ENCODE measurements around the gene AHNAK. TPM values are rescaled to one million over a fixed set of nuclear protein-coding genes. Genes with fewer than 3 reads are reported as not detected.
A peak's percentile ranks its signal among the peaks of the same experiment; 100 is the strongest.

The AHNAK gene
- total RNA-seq, 1 experiment from 2014 or later, result 73.0 TPM

DNA sequence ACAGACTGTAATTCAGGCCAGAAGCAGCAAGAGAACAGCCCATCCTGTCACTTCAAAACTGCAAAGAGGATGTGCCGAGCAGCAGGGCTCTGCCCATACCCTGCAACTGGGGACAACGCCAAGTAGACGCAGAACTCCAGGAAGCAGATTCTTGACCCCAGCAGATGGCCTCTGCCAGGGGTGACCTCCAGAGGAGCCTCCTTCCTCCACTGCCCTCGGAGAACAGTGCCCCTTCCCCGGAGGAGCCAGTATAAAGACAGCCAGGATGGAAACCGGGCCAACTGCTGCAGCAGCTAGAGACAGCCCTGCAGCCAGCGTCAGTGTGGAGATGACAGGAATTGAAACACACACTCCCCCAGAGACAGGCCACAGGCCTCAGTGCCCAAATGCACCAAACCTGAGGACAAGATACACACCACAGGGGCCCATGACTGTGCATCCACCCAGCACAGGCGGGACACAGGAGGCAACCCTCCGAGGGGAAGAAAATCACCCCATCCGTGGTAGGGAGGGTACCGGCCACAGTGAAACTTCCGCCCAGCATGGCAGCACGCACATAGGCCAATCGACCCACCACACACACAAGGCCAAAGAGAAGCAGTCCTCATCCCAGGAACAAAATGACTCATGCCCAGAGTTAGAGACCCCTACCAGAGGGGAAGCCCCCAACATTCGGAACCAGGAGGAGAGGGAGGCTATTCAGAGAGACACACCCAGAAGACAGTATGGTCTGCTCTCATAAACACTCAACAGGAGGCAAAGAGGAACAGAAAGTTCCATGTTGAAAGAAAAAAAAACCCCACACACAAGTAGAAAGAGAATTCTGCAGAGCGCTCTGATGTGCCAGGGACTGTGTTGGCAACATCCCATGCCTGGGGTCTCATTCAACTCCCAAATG, 5.6 kb downstream of the AHNAK start:
- Histone ChIP-seq H3K9me3 (ENCODE audit: low read depth, low read length, poor library complexity, severe bottlenecking) (no peaks in the 10 kb centered on the region), H3K36me3 (ENCODE audit: insufficient read depth, low read length, poor library complexity, severe bottlenecking) (no peaks in the 10 kb centered on the region), H3K27me3 (replicated peaks; ENCODE audit: insufficient read depth, low read depth, low read length, poor library complexity) (no peaks in the 10 kb centered on the region), H3K4me3 (ENCODE audit: low read depth, low read length, poor library complexity, severe bottlenecking) (no peak overlapping the region), H3K4me1 (ENCODE audit: insufficient read depth, low read length, poor library complexity, severe bottlenecking) (peaks cover 58% of the 10 kb centered on the region), H3K27ac (ENCODE audit: low read depth, low read length, poor library complexity, severe bottlenecking) (no peak overlapping the region)
- no peak for DNase-seq (ENCODE audit: low spot score)
- intact Hi-C loops (cut with micrococcal nuclease; ENCODE audit: unreplicated experiment), result loop anchor here (10.0 kb wide), 1 partner anchor 146 kb away; no protein-coding TSS in a partner anchor
- TF ChIP-seq, protein P1, sequence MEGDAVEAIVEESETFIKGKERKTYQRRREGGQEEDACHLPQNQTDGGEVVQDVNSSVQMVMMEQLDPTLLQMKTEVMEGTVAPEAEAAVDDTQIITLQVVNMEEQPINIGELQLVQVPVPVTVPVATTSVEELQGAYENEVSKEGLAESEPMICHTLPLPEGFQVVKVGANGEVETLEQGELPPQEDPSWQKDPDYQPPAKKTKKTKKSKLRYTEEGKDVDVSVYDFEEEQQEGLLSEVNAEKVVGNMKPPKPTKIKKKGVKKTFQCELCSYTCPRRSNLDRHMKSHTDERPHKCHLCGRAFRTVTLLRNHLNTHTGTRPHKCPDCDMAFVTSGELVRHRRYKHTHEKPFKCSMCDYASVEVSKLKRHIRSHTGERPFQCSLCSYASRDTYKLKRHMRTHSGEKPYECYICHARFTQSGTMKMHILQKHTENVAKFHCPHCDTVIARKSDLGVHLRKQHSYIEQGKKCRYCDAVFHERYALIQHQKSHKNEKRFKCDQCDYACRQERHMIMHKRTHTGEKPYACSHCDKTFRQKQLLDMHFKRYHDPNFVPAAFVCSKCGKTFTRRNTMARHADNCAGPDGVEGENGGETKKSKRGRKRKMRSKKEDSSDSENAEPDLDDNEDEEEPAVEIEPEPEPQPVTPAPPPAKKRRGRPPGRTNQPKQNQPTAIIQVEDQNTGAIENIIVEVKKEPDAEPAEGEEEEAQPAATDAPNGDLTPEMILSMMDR (conservative IDR thresholded peaks at IDR 0.05; ENCODE audit: low read depth, low read length), result no peak
- no peak for TF ChIP-seq EZH2 (IDR thresholded peaks at IDR 0.05; ENCODE audit: borderline replicate concordance, low read depth, low read length, poor library complexity, severe bottlenecking)
- POLR2A ChIA-PET (ENCODE audit: low non-redundant PET), result no interaction called here
- CTCF ChIA-PET, result interaction anchor here (0.6 to 5.0 kb wide), 3 partner anchors 116 to 1167 kb away, joined by 6 to 71 read pairs (median 10); no protein-coding TSS in a partner anchor
- no TSS peak for BruUV-seq (replicated peaks)

DNA sequence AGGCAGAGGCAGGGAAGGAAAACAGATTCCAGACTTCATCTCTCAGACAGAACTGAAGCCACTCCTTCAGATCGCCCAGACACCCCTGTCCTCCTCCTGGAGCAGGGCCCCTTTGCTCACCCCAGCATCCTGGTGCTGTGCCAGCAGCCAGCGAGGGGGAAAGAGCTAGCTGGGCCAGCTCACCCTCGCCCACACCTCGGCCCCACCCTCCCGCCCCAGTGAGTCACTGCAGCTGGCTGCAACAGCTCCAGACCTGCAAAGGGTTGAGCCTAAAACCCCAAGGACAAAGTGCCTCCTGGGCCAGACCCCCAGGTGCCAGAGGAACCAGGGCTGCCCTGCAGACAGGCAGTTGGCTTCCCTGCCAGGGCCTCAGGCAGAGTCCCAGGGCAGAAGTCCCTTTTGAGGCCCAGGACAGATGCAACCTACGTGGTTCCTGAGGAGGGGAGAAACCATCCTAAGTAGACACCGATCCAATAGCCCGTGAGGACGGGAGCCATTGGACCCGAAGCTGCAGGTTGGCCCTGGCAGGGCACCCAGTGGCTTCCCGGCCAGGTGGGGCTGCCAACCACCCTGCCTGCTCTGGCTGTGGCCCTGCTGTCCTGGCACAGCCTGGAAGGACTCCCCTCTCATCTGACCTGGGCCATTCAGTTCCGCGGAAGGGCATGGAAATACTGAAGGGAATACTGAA, 7.2 kb downstream of the AHNAK start:
- peaks cover 56% of the 10 kb centered on the region for H3K4me1 ChIP-seq (ENCODE audit: insufficient read depth, low read length, poor library complexity, severe bottlenecking)
- DNase-seq (ENCODE audit: low spot score), result peak; percentile 82
- no peaks in the 10 kb centered on the region for H3K27me3 ChIP-seq (replicated peaks; ENCODE audit: insufficient read depth, low read depth, low read length, poor library complexity)
- H3K4me3 ChIP-seq (ENCODE audit: low read depth, low read length, poor library complexity, severe bottlenecking), result no peak overlapping the region
- TF ChIP-seq, protein P1 (conservative IDR thresholded peaks at IDR 0.05; ENCODE audit: low read depth, low read length), result no peak
- TF ChIP-seq EZH2 (IDR thresholded peaks at IDR 0.05; ENCODE audit: borderline replicate concordance, low read depth, low read length, poor library complexity, severe bottlenecking), result no peak
- ChIA-PET POLR2A (ENCODE audit: low non-redundant PET) (no interaction called here), CTCF (interaction anchor here (2.9 kb wide), 1 partner anchor 115 kb away, joined by 10 read pairs; no protein-coding TSS in a partner anchor)
- H3K36me3 ChIP-seq (ENCODE audit: insufficient read depth, low read length, poor library complexity, severe bottlenecking), result peaks cover 8% of the 10 kb centered on the region
- intact Hi-C loops (cut with micrococcal nuclease; ENCODE audit: unreplicated experiment), result no loop called here
- no TSS peak for BruUV-seq (replicated peaks)
- H3K9me3 ChIP-seq (ENCODE audit: low read depth, low read length, poor library complexity, severe bottlenecking), result no peaks in the 10 kb centered on the region
- peak overlapping the region; percentile 22 for H3K27ac ChIP-seq (ENCODE audit: low read depth, low read length, poor library complexity, severe bottlenecking)

GRCh38 chr11:62538470-62539237, 8.0 kb downstream of the AHNAK start:
- Histone ChIP-seq H3K4me1 (ENCODE audit: insufficient read depth, low read length, poor library complexity, severe bottlenecking) (peaks cover 48% of the 10 kb centered on the region), H3K9me3 (ENCODE audit: low read depth, low read length, poor library complexity, severe bottlenecking) (no peaks in the 10 kb centered on the region), H3K36me3 (ENCODE audit: insufficient read depth, low read length, poor library complexity, severe bottlenecking) (peaks cover 15% of the 10 kb centered on the region), H3K4me3 (ENCODE audit: low read depth, low read length, poor library complexity, severe bottlenecking) (no peak overlapping the region), H3K27ac (ENCODE audit: low read depth, low read length, poor library complexity, severe bottlenecking) (no peak overlapping the region), H3K27me3 (replicated peaks; ENCODE audit: insufficient read depth, low read depth, low read length, poor library complexity) (no peaks in the 10 kb centered on the region)
- DNase-seq (ENCODE audit: low spot score), result no peak
- intact Hi-C loops (cut with micrococcal nuclease; ENCODE audit: unreplicated experiment), result no loop called here
- ChIA-PET POLR2A (ENCODE audit: low non-redundant PET) (no interaction called here), CTCF (interaction anchor here (2.9 kb wide), 1 partner anchor 114 kb away, joined by 10 read pairs; no protein-coding TSS in a partner anchor)
- no peak for TF ChIP-seq EZH2 (IDR thresholded peaks at IDR 0.05; ENCODE audit: borderline replicate concordance, low read depth, low read length, poor library complexity, severe bottlenecking)
- TF ChIP-seq, protein P1 (conservative IDR thresholded peaks at IDR 0.05; ENCODE audit: low read depth, low read length), result no peak
- no TSS peak for BruUV-seq (replicated peaks)

Data from A673 (cell line).